Measurements from ENCODE around the gene TLL1. TPM values are rescaled to one million over a fixed set of nuclear protein-coding genes. Genes with fewer than 3 reads are reported as not detected.

TLL1 gene
- polyA plus RNA-seq, 3 donors: not detected

DNA sequence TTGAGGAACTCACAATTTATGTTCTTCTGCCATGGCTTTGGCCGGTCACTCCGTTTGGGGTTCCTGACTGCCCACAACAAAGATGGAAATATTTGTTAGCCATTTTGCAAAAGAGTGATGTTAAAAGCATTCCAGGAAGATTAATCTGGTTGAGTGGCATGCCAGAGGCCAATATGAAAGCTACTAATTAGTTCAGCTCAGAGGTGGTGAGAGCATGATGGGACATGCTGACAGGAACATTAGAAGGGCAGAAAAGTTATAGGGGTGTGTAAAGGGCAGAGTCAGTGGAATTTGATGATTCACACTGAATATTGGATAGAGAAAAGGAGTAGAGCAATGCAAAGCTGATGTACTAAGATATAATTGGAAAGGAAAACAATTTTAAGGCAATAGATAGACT, 94.4 kb downstream of the TLL1 start:
- Mint-ChIP-seq H3K9me3 (peaks cover 4 to 23% (median 9%) of the 10 kb centered on the region in 7 donors), H3K27ac (no peak overlapping the region), H3K4me3 (no peak overlapping the region), H3K36me3 (no peaks in the 10 kb centered on the region), H3K27me3 (ENCODE audit: low read depth in 3 of 3) (peaks cover 0 to 1% (median 0%) of the 10 kb centered on the region in 3 donors), H3K4me1 (no peaks in the 10 kb centered on the region)
- Histone ChIP-seq H3K27ac (ENCODE audit: low read depth in 1 of 2, low read length in 2 of 2) (no peak overlapping the region), H3K79me2 (ENCODE audit: insufficient read depth, low read length) (no peaks in the 10 kb centered on the region), H4K20me1 (ENCODE audit: insufficient read depth, low read length) (no peaks in the 10 kb centered on the region), H3K4me3 (replicated peaks in 1 of 3; ENCODE audit: low read depth in 2 of 3, low read length in 3 of 3) (no peak overlapping the region), H3K9me3 (replicated peaks in 1 of 2; ENCODE audit: control insufficient read depth in 1 of 2, insufficient read depth in 1 of 2, low read length in 2 of 2) (peaks cover 0 to 6% of the 10 kb centered on the region in 2 donors), H2AFZ (ENCODE audit: insufficient read depth, low read depth, low read length, poor library complexity, severe bottlenecking) (no peak overlapping the region), H3K36me3 (replicated peaks in 1 of 2; ENCODE audit: control insufficient read depth in 1 of 2, insufficient read depth in 2 of 2, low read length in 2 of 2) (no peaks in the 10 kb centered on the region), H3K4me1 (ENCODE audit: control insufficient read depth in 1 of 2, insufficient read depth in 2 of 2, low read length in 2 of 2) (no peaks in the 10 kb centered on the region), H3K9ac (ENCODE audit: insufficient read depth, low read length, poor library complexity, severe bottlenecking) (no peak overlapping the region), H3K4me2 (replicated peaks; ENCODE audit: extremely low read depth, low read length, poor library complexity, severe bottlenecking) (no peak overlapping the region), H3K27me3 (ENCODE audit: control insufficient read depth in 2 of 2, insufficient read depth in 2 of 2, low read length in 2 of 2) (no peaks in the 10 kb centered on the region)
- no peak for DNase-seq
- intact Hi-C loops (cut with micrococcal nuclease): no loop called here
- no CpG with 5 or more reads among the region's 2 CpGs for WGBS (ENCODE audit: insufficient coverage)
- TF ChIP-seq, protein P1, sequence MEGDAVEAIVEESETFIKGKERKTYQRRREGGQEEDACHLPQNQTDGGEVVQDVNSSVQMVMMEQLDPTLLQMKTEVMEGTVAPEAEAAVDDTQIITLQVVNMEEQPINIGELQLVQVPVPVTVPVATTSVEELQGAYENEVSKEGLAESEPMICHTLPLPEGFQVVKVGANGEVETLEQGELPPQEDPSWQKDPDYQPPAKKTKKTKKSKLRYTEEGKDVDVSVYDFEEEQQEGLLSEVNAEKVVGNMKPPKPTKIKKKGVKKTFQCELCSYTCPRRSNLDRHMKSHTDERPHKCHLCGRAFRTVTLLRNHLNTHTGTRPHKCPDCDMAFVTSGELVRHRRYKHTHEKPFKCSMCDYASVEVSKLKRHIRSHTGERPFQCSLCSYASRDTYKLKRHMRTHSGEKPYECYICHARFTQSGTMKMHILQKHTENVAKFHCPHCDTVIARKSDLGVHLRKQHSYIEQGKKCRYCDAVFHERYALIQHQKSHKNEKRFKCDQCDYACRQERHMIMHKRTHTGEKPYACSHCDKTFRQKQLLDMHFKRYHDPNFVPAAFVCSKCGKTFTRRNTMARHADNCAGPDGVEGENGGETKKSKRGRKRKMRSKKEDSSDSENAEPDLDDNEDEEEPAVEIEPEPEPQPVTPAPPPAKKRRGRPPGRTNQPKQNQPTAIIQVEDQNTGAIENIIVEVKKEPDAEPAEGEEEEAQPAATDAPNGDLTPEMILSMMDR (IDR thresholded peaks at IDR 0.05): no peak

DNA sequence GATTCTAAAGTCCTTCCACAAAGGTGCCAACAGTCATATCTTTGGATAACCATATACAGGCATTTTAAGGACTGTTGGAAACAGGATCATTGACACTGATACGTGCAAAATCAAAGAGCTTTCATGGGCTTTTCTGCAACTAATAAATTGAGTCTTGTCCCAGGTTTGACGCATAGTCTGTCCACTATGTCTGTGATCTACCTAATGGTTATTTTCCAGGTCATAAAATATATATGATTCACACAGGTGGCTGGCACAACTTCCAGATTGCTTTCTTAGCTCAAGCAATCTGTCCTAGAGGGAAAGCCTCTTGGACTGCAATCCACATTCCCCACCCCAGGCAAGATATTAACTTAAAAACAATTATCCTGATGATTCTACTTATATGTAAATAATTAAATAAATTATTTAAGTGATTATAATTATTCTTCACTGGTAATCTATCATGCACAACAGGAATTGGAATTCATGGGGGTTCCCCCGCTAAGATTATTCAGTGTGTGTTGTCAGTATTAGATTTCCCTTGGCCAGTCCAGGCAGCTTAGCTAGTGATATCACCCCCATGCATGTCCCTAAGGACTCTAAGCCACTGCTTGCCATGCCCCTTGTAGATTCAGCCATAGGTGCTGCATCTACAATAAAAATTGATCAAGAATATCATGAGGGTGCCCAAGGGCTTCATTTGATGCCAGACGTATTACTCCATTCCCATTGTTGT, 97.8 kb downstream of the TLL1 start:
- Histone ChIP-seq H3K4me1 (ENCODE audit: control insufficient read depth in 1 of 2, insufficient read depth in 2 of 2, low read length in 2 of 2) (no peaks in the 10 kb centered on the region), H3K9ac (ENCODE audit: insufficient read depth, low read length, poor library complexity, severe bottlenecking) (no peak overlapping the region), H3K4me2 (replicated peaks; ENCODE audit: extremely low read depth, low read length, poor library complexity, severe bottlenecking) (no peak overlapping the region), H3K27ac (ENCODE audit: low read depth in 1 of 2, low read length in 2 of 2) (no peak overlapping the region), H3K36me3 (replicated peaks in 1 of 2; ENCODE audit: control insufficient read depth in 1 of 2, insufficient read depth in 2 of 2, low read length in 2 of 2) (no peaks in the 10 kb centered on the region), H3K9me3 (replicated peaks in 1 of 2; ENCODE audit: control insufficient read depth in 1 of 2, insufficient read depth in 1 of 2, low read length in 2 of 2) (peaks cover 6 to 9% of the 10 kb centered on the region in 2 donors), H4K20me1 (ENCODE audit: insufficient read depth, low read length) (no peaks in the 10 kb centered on the region), H3K79me2 (ENCODE audit: insufficient read depth, low read length) (no peaks in the 10 kb centered on the region), H3K27me3 (ENCODE audit: control insufficient read depth in 2 of 2, insufficient read depth in 2 of 2, low read length in 2 of 2) (no peaks in the 10 kb centered on the region), H3K4me3 (replicated peaks in 1 of 3; ENCODE audit: low read depth in 2 of 3, low read length in 3 of 3) (no peak overlapping the region), H2AFZ (ENCODE audit: insufficient read depth, low read depth, low read length, poor library complexity, severe bottlenecking) (no peak overlapping the region)
- H3K4me1 Mint-ChIP-seq: no peaks in the 10 kb centered on the region
- no peak overlapping the region for H3K27ac Mint-ChIP-seq
- WGBS (ENCODE audit: insufficient coverage): 70% methylated on average over 2 of the region's 4 CpGs
- no peak for DNase-seq
- no peaks in the 10 kb centered on the region for H3K36me3 Mint-ChIP-seq
- no peaks in the 10 kb centered on the region for H3K27me3 Mint-ChIP-seq (ENCODE audit: low read depth in 3 of 3)
- H3K9me3 Mint-ChIP-seq: peaks cover 2 to 21% (median 9%) of the 10 kb centered on the region in 7 donors
- no peak overlapping the region for H3K4me3 Mint-ChIP-seq
- TF ChIP-seq, protein P1 (IDR thresholded peaks at IDR 0.05): no peak
- intact Hi-C loops (cut with micrococcal nuclease): no loop called here

Measured in CD14-positive monocyte (primary cell).